H1 (cell line): ENCODE measurements around the gene CLEC7A. TPM values are rescaled to one million over a fixed set of nuclear protein-coding genes. Genes with fewer than 3 reads are reported as not detected.

Experiments
- CTCF ChIA-PET: fragments of 300-600 bp; sonication (Branson Sonifier 250); formaldehyde crosslinking; loops from one replicate; lab custom pipeline; 2021; ENCODE audit not compliant: partially characterized antibody; lab: Charles Lee
- POLR2A ChIA-PET: fragments of 300-600 bp; sonication (Branson Sonifier 250); formaldehyde crosslinking; loops from one replicate; lab custom pipeline; 2021; ENCODE audit warnings: inconsistent platforms; ENCODE audit not compliant: partially characterized antibody; lab: Charles Lee
- DNase-seq, 2 experiments: peaks; one replicate each; pipeline versions ENCODE4 v3.0.0 to v3.0.0-alpha.2; 2010 to 2022; ENCODE audit warnings: low spot score in 2 of 2, low read depth in 1 of 2, mixed read lengths in 1 of 2
- FAIRE-seq: peaks from 2 replicates; lab custom pipeline; 2011; peaks lifted over from hg19 to GRCh38; lab: Jason Lieb, UNC
- H2AFZ ChIP-seq: 2 replicates; pipeline ENCODE4 v1.8.1; 2012; ENCODE audit warnings: low read length, inconsistent platforms
- H2AK5ac ChIP-seq: 2 replicates; pipeline ENCODE4 v1.6.1; 2013; ENCODE audit warnings: low read depth, low read length
- H2BK120ac ChIP-seq: replicated peaks from 2 replicates; pipeline ENCODE3; 2013; ENCODE audit warnings: low read depth, low read length, inconsistent platforms
- H2BK12ac ChIP-seq: 2 replicates; pipeline ENCODE4 v1.6.1; 2013; ENCODE audit warnings: low read depth, low read length
- H2BK15ac ChIP-seq: 2 replicates; pipeline ENCODE4 v1.6.1; 2013; ENCODE audit warnings: low read length
- H2BK20ac ChIP-seq: 2 replicates; pipeline ENCODE4 v1.6.1; 2013; ENCODE audit warnings: low read length
- H2BK5ac ChIP-seq: 2 replicates; pipeline ENCODE4 v1.6.1; 2013; ENCODE audit warnings: low read depth, low read length
- H3K14ac ChIP-seq: 2 replicates; pipeline ENCODE4 v1.6.1; 2013; ENCODE audit warnings: inconsistent platforms; ENCODE audit not compliant: insufficient read length
- H3K18ac ChIP-seq: 2 replicates; pipeline ENCODE4 v1.6.1; 2013; ENCODE audit warnings: low read length; ENCODE audit errors: extremely low read depth
- H3K23ac ChIP-seq: 2 replicates; pipeline ENCODE4 v1.6.1; 2013; ENCODE audit warnings: inconsistent platforms; ENCODE audit not compliant: insufficient read length
- H3K23me2 ChIP-seq: 2 replicates; pipeline ENCODE4 v1.6.1; 2013; ENCODE audit warnings: low read depth, low read length
- H3K27ac ChIP-seq: 2 replicates; pipeline ENCODE4 v1.6.1; 2011; ENCODE audit warnings: low read depth, low read length, inconsistent platforms
- H3K27me3 ChIP-seq, 4 experiments: replicated peaks in 1 of 4; 1 replicate in 1 of 4; 2 replicates in 3 of 4; pipeline versions ENCODE4 v1.6.1 to v1.8.1; 2011 to 2013; ENCODE audit warnings: low read length in 3 of 4, mild to moderate bottlenecking in 3 of 4, inconsistent platforms in 2 of 4, mixed read lengths in 2 of 4, moderate library complexity in 1 of 4; ENCODE audit not compliant: control insufficient read depth in 3 of 4, insufficient read depth in 3 of 4; ENCODE audit errors: extremely low read depth in 1 of 4
- H3K36me3 ChIP-seq, 4 experiments: 2 replicates each; pipeline versions ENCODE4 v1.6.1 to v1.8.1; 2011 to 2013; ENCODE audit warnings: mild to moderate bottlenecking in 4 of 4, low read length in 3 of 4, moderate library complexity in 2 of 4, control low read depth in 1 of 4, inconsistent platforms in 1 of 4; ENCODE audit not compliant: insufficient read depth in 4 of 4, control insufficient read depth in 2 of 4
- H3K4ac ChIP-seq: replicated peaks from 2 replicates; pipeline ENCODE3; 2013; ENCODE audit warnings: low read length, low read depth, mixed read lengths, inconsistent platforms; ENCODE audit not compliant: insufficient read length
- H3K4me1 ChIP-seq, 4 experiments: replicated peaks in 1 of 4; 1 replicate in 1 of 4; 2 replicates in 3 of 4; pipeline versions ENCODE4 v1.6.1 to v1.8.1; 2011 to 2013; ENCODE audit warnings: low read length in 3 of 4, inconsistent platforms in 2 of 4, mixed read lengths in 1 of 4; ENCODE audit not compliant: insufficient read depth in 4 of 4, control insufficient read depth in 3 of 4
- H3K4me2 ChIP-seq, 2 experiments: 2 replicates each; pipeline versions ENCODE4 v1.6.1 to v1.8.1; 2011 to 2013; ENCODE audit warnings: low read depth in 2 of 2, low read length in 2 of 2, control low read depth in 1 of 2, inconsistent platforms in 1 of 2, mild to moderate bottlenecking in 1 of 2; ENCODE audit not compliant: insufficient read depth in 1 of 2
- H3K4me3 ChIP-seq, 4 experiments: fragments of 200-600, 300-600 bp in 1 of 4; sonication (generic), shearing (Covaris generic), sonication (Bioruptor Twin) in 1 of 4; 2 replicates each; pipeline versions ENCODE4 v1.5.1 to v1.8.1; 2011 to 2016; ENCODE audit warnings: low read length in 4 of 4, low read depth in 3 of 4, control low read depth in 2 of 4, inconsistent platforms in 2 of 4, mild to moderate bottlenecking in 2 of 4, mixed read lengths in 1 of 4, moderate library complexity in 1 of 4; ENCODE audit not compliant: insufficient read depth in 2 of 4; ENCODE audit errors: extremely low read depth in 1 of 4
- H3K56ac ChIP-seq: replicated peaks from 2 replicates; pipeline ENCODE3; 2013; ENCODE audit warnings: low read depth, mild to moderate bottlenecking, mixed read lengths, low read length, inconsistent platforms; ENCODE audit not compliant: insufficient read length
- H3K79me1 ChIP-seq: 2 replicates; pipeline ENCODE4 v1.6.1; 2013; ENCODE audit warnings: low read depth, low read length, control low read depth
- H3K79me2 ChIP-seq, 2 experiments: 2 replicates each; pipeline versions ENCODE4 v1.6.1 to v1.8.1; 2012 to 2013; ENCODE audit warnings: low read length in 2 of 2, mild to moderate bottlenecking in 2 of 2, inconsistent platforms in 1 of 2; ENCODE audit not compliant: insufficient read depth in 2 of 2, control insufficient read depth in 1 of 2
- H3K9ac ChIP-seq, 4 experiments: replicated peaks in 1 of 4; 1 replicate in 1 of 4; 2 replicates in 3 of 4; pipeline versions ENCODE4 v1.6.1 to v1.8.1; 2011 to 2013; ENCODE audit warnings: low read depth in 3 of 4, low read length in 3 of 4, control low read depth in 2 of 4, mild to moderate bottlenecking in 2 of 4, moderate library complexity in 2 of 4, inconsistent platforms in 1 of 4; ENCODE audit errors: extremely low read depth in 1 of 4
- H3K9me3 ChIP-seq, 2 experiments: 2 replicates each; pipeline versions ENCODE4 v1.6.1 to v1.8.1; 2012 to 2013; ENCODE audit warnings: mild to moderate bottlenecking in 2 of 2, moderate library complexity in 2 of 2, control low read depth in 1 of 2, inconsistent platforms in 1 of 2, low read depth in 1 of 2, low read length in 1 of 2, mixed read lengths in 1 of 2; ENCODE audit not compliant: insufficient read depth in 2 of 2
- H4K20me1 ChIP-seq, 2 experiments: replicated peaks in 1 of 2; 2 replicates each; pipeline versions ENCODE3 to v1.8.1; 2011 to 2013; ENCODE audit warnings: inconsistent platforms in 2 of 2, low read length in 2 of 2, mild to moderate bottlenecking in 1 of 2; ENCODE audit not compliant: insufficient read depth in 2 of 2, control insufficient read depth in 1 of 2
- H4K5ac ChIP-seq: 2 replicates; pipeline ENCODE4 v1.6.1; 2013; ENCODE audit warnings: low read length, low read depth, mixed read lengths, inconsistent platforms; ENCODE audit not compliant: insufficient read length
- H4K8ac ChIP-seq: 2 replicates; pipeline ENCODE4 v1.8.0; 2013; ENCODE audit warnings: mild to moderate bottlenecking, moderate library complexity, low read length, inconsistent platforms; ENCODE audit not compliant: insufficient read depth; ENCODE audit errors: extremely low read depth
- H4K91ac ChIP-seq: replicated peaks from 2 replicates; pipeline ENCODE3; 2013; ENCODE audit warnings: low read length, mixed read lengths, inconsistent platforms; ENCODE audit not compliant: insufficient read length
- ASH2L ChIP-seq: fragments of 200-600, 300-600 bp; sonication (generic); IDR thresholded peaks from one replicate; pipeline ENCODE4 v1.7.1; 2017; ENCODE audit warnings: low read length
- CREB1 ChIP-seq: IDR thresholded peaks from 2 replicates; pipeline ENCODE4 v1.6.1; 2012; ENCODE audit warnings: inconsistent platforms
- FOSL1 ChIP-seq: IDR thresholded peaks from 2 replicates; pipeline ENCODE4 v1.6.1; 2011; ENCODE audit warnings: mild to moderate bottlenecking, low read depth, low read length, moderate library complexity; ENCODE audit not compliant: insufficient read depth
- KDM5A ChIP-seq: fragments of 200-600 bp; IDR thresholded peaks from 2 replicates; pipeline ENCODE4 v1.7.1; 2012; ENCODE audit warnings: mild to moderate bottlenecking, low read length, inconsistent platforms, mixed read lengths
- PHF8 ChIP-seq: fragments of 200-600 bp; sonication (generic); conservative IDR thresholded peaks from 2 replicates; pipeline ENCODE4 v1.7.1; 2012; ENCODE audit warnings: low read depth, mild to moderate bottlenecking, inconsistent platforms, low read length, moderate library complexity
- POLR2A ChIP-seq, 2 experiments: IDR thresholded peaks; 1 replicate in 1 of 2; 2 replicates in 1 of 2; pipeline ENCODE4 v1.6.1; 2011; ENCODE audit warnings: low read depth in 2 of 2, low read length in 2 of 2, mild to moderate bottlenecking in 2 of 2; ENCODE audit errors: control extremely low read depth in 1 of 2
- SAP30 ChIP-seq: fragments of 300-600 bp; sonication (generic); IDR thresholded peaks from 2 replicates; pipeline ENCODE4 v1.7.1; 2012; ENCODE audit warnings: low read length, moderate library complexity, mild to moderate bottlenecking, inconsistent platforms; ENCODE audit not compliant: insufficient read depth, insufficient replicate concordance
- WGBS, 2 experiments: shearing (Covaris generic) in 1 of 2; methylation state at CpG; one replicate each; pipeline versions ENCODE4 v1.1.6 to v1.1.7; 2013 to 2015; ENCODE audit warnings: low lambda C conversion rate in 2 of 2, mixed read lengths in 2 of 2, inconsistent platforms in 1 of 2, low coverage in 1 of 2, missing lambda C conversion rate in 1 of 2; ENCODE audit not compliant: insufficient replicate concordance in 2 of 2, insufficient coverage in 1 of 2, insufficient read length in 1 of 2; ENCODE audit errors: extremely low coverage in 1 of 2, missing lambda C conversion rate in 1 of 2; 5-methylcytosine and 5-hydroxymethylcytosine counted together
- polyA plus RNA-seq, 7 experiments: library from polyadenylated mRNA; depleted of rRNA in 3 of 7; stranded (reverse) in 5 of 7; unstranded in 2 of 7; fragments of >200 nt in 5 of 7; fragments of 200-250 nt in 2 of 7; gene quantifications; 1 replicate in 5 of 7; 2 replicates in 1 of 7; 4 replicates in 1 of 7; pipeline versions ENCODE4 v1.2.1 to v1.2.3, GENCODE V29; 2011 to 2013; ENCODE audit warnings: missing spikeins in 2 of 7, mixed read lengths in 2 of 7
- total RNA-seq: library from RNA; stranded (reverse); fragmentation: NEBNext Ultra II Directional; extraction: Animal tissue kit (Norgen Biotek cat#: 25700); gene quantifications from 2 replicates; pipeline ENCODE4 v1.2.1, GENCODE V29; 2021

Gene CLEC7A
- total and polyA plus RNA-seq, 2 of the 8 experiments (the other 6 are each of a cell fraction or from before 2014, with no cell fraction given), result 0.09 to 0.15 TPM

DNA sequence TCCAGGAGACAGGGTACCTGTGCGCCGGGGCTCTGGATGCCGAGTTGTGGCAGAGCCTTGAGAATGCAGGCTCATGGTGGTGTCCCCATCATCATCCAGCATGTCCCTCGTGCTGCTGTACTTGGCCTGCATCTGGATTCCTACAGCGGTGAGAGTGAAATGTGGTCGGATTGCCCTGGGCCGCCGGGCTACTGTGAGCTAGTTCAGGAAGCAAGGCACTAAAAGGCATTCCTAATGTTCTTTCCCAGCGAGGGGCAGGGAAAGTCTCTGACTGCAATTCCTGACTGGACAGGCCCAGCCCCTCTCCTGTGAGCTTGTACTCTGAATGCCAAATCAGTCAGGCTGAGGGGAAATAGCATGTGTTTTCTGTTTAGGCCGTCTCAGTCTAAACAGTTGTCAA lies 31.2 kb downstream of the CLEC7A start, which contains the start of gene CLEC1A:
TSS of gene CLEC1A (minus strand) at position 195 of the 400 bp plus-strand sequence. CDS start at position 132, 63 bp downstream.
- no peak within 1 kb of the TSS for H2BK15ac ChIP-seq
- H3K4ac ChIP-seq, result no peak within 1 kb of the TSS
- H3K56ac ChIP-seq, result no peak within 1 kb of the TSS
- no peak within 1 kb of the TSS for H3K4me2 ChIP-seq
- no peak within 1 kb of the TSS for H3K27ac ChIP-seq
- H2AFZ ChIP-seq, result peak within 1 kb of the TSS; percentile 80
- H3K36me3 ChIP-seq, result no peaks in the 10 kb centered on the region
- H3K79me2 ChIP-seq, result no peaks in the 10 kb centered on the region
- H3K27me3 ChIP-seq, result no peaks in the 10 kb centered on the region
- H4K91ac ChIP-seq, result peak within 1 kb of the TSS; percentile 49
- H3K79me1 ChIP-seq, result no peaks in the 10 kb centered on the region
- DNase-seq, result peak; percentile 23 to 56
- ChIA-PET POLR2A (interaction anchor here (1.1 kb wide), 1 partner anchor 203 kb away, joined by 3 read pairs; no protein-coding TSS in a partner anchor), CTCF (interaction anchor here (0.6 to 1.4 kb wide), 2 partner anchors 30 to 67 kb away, joined by 3 to 4 read pairs; no protein-coding TSS in a partner anchor)
- 52% methylated on average over 10 of the region's 10 CpGs; no CpG with 5 or more reads in 1 of the 2 experiments for WGBS, 2 experiments
- H3K9me3 ChIP-seq, result no peaks in the 10 kb centered on the region
- H2BK20ac ChIP-seq, result no peak within 1 kb of the TSS
- H2AK5ac ChIP-seq, result no peak within 1 kb of the TSS
- H3K9ac ChIP-seq, result no peak within 1 kb of the TSS; a peak in 1 of 7 replicates
- H4K5ac ChIP-seq, result no peak within 1 kb of the TSS
- FAIRE-seq, result peak; percentile 83
- no peaks in the 10 kb centered on the region for H4K20me1 ChIP-seq
- no peak within 1 kb of the TSS for H3K23ac ChIP-seq
- H4K8ac ChIP-seq, result peak within 1 kb of the TSS; percentile 57; the same call in 1 of the 2 replicates
- peaks cover 0 to 7% (median 4%) of the 10 kb centered on the region in 4 experiments; a peak in 5 of 7 replicates for H3K4me1 ChIP-seq
- peak within 1 kb of the TSS; percentile 78; the same call in 1 of the 2 replicates for H2BK12ac ChIP-seq
- no peak within 1 kb of the TSS for H3K18ac ChIP-seq
- no peak within 1 kb of the TSS for H2BK5ac ChIP-seq
- H3K23me2 ChIP-seq, result no peaks in the 10 kb centered on the region
- H2BK120ac ChIP-seq, result no peak within 1 kb of the TSS
- no peak within 1 kb of the TSS for H3K4me3 ChIP-seq
- H3K14ac ChIP-seq, result no peak within 1 kb of the TSS
- no peak for TF ChIP-seq CREB1
- TF ChIP-seq POLR2A (IDR thresholded peaks at IDR 0.05; ENCODE audit: control extremely low read depth in 1 of 2, low read depth in 2 of 2, low read length in 2 of 2), result peak in 1 of 2 experiments; percentile 29; a peak in 1 of 3 replicates
- no peak for TF ChIP-seq FOSL1
- TF ChIP-seq KDM5A, result no peak
- TF ChIP-seq PHF8, result no peak
- TF ChIP-seq SAP30, result no peak
- TF ChIP-seq ASH2L, result no peak
